Ishikawa (cell line): ENCODE measurements around the gene CPE.

Source experiments
- CEBPB ChIP-seq: IDR thresholded peaks from 2 replicates; pipeline ENCODE4 v1.6.1; 2012
- CREB1 ChIP-seq: IDR thresholded peaks from 2 replicates; pipeline ENCODE4 v1.6.1; 2012; ENCODE audit warnings: low read depth
- EGR1 ChIP-seq: IDR thresholded peaks from 2 replicates; pipeline ENCODE4 v1.6.1; 2012
- EP300 ChIP-seq: IDR thresholded peaks from 2 replicates; pipeline ENCODE4 v1.6.1; 2012; ENCODE audit warnings: borderline replicate concordance
- FOXM1 ChIP-seq: IDR thresholded peaks from 2 replicates; pipeline ENCODE4 v1.6.1; 2012; ENCODE audit warnings: low read depth, borderline replicate concordance
- NFIC ChIP-seq: IDR thresholded peaks from 2 replicates; pipeline ENCODE4 v1.6.1; 2012
- RAD21 ChIP-seq: IDR thresholded peaks from 2 replicates; pipeline ENCODE4 v1.6.1; 2012; ENCODE audit warnings: low read depth
- TAF1 ChIP-seq: IDR thresholded peaks from 2 replicates; pipeline ENCODE4 v1.6.1; 2012; ENCODE audit warnings: low read depth, mild to moderate bottlenecking
- TCF12 ChIP-seq: IDR thresholded peaks from 2 replicates; pipeline ENCODE4 v1.6.1; 2012; ENCODE audit warnings: low read depth
- TEAD4 ChIP-seq: IDR thresholded peaks from 2 replicates; pipeline ENCODE4 v1.6.1; 2012
- YY1 ChIP-seq: IDR thresholded peaks from 2 replicates; pipeline ENCODE4 v1.6.1; 2012; ENCODE audit warnings: low read depth
- ZBTB7A ChIP-seq: IDR thresholded peaks from 2 replicates; pipeline ENCODE4 v1.6.1; 2012; ENCODE audit warnings: low read depth
- TF ChIP-seq, protein P1 (sequence below): IDR thresholded peaks from 2 replicates; pipeline ENCODE4 v1.6.1; 2012
- TF ChIP-seq, protein P2 (sequence below): IDR thresholded peaks from 2 replicates; pipeline ENCODE4 v1.6.1; 2012; ENCODE audit warnings: low read depth, mild to moderate bottlenecking
- TF ChIP-seq, protein P3 (sequence below): IDR thresholded peaks from 2 replicates; pipeline ENCODE4 v1.6.1; 2012

Gene CPE

GRCh38 chr4:165522050-165522449 is 143.2 kb downstream of the CPE start:
- TF ChIP-seq NFIC (no peak), YY1 (no peak), CREB1 (no peak)

GRCh38 chr4:165524532-165525190 is 145.9 kb downstream of the CPE start:
- TF ChIP-seq NFIC = no peak
- no peak for TF ChIP-seq CEBPB
- TF ChIP-seq, protein P1, sequence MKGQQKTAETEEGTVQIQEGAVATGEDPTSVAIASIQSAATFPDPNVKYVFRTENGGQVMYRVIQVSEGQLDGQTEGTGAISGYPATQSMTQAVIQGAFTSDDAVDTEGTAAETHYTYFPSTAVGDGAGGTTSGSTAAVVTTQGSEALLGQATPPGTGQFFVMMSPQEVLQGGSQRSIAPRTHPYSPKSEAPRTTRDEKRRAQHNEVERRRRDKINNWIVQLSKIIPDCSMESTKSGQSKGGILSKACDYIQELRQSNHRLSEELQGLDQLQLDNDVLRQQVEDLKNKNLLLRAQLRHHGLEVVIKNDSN = no peak

DNA sequence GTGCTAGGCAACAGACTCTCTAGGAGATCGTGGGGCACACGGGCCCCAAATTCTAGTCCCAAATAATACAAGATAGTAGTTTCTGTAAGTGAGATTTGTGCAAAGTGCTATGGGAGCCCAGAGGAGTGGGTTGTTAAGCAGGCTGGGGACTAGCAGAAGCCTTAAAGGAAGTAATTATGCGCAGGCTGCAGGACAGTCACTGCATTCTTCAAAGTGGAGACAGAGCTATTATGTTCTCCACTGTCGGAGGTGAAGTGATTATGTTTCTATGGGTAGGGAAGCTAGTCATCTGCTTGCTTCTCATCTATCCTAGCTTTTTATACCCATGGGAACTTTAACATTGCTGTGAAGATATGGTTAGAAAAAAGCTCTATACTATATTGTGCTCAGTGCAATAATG is 154.2 kb downstream of the CPE start:
- TF ChIP-seq YY1 = no peak
- TF ChIP-seq, protein P1 = no peak
- no peak for TF ChIP-seq EGR1
- no peak for TF ChIP-seq FOXM1
- TF ChIP-seq CREB1 = no peak
- TF ChIP-seq CEBPB = no peak
- TF ChIP-seq, protein P2, sequence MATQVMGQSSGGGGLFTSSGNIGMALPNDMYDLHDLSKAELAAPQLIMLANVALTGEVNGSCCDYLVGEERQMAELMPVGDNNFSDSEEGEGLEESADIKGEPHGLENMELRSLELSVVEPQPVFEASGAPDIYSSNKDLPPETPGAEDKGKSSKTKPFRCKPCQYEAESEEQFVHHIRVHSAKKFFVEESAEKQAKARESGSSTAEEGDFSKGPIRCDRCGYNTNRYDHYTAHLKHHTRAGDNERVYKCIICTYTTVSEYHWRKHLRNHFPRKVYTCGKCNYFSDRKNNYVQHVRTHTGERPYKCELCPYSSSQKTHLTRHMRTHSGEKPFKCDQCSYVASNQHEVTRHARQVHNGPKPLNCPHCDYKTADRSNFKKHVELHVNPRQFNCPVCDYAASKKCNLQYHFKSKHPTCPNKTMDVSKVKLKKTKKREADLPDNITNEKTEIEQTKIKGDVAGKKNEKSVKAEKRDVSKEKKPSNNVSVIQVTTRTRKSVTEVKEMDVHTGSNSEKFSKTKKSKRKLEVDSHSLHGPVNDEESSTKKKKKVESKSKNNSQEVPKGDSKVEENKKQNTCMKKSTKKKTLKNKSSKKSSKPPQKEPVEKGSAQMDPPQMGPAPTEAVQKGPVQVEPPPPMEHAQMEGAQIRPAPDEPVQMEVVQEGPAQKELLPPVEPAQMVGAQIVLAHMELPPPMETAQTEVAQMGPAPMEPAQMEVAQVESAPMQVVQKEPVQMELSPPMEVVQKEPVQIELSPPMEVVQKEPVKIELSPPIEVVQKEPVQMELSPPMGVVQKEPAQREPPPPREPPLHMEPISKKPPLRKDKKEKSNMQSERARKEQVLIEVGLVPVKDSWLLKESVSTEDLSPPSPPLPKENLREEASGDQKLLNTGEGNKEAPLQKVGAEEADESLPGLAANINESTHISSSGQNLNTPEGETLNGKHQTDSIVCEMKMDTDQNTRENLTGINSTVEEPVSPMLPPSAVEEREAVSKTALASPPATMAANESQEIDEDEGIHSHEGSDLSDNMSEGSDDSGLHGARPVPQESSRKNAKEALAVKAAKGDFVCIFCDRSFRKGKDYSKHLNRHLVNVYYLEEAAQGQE = no peak
- no peak for TF ChIP-seq TAF1
- no peak for TF ChIP-seq TCF12
- TF ChIP-seq, protein P3, sequence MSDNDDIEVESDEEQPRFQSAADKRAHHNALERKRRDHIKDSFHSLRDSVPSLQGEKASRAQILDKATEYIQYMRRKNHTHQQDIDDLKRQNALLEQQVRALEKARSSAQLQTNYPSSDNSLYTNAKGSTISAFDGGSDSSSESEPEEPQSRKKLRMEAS = no peak
- TF ChIP-seq NFIC = no peak
- no peak for TF ChIP-seq EP300
- no peak for TF ChIP-seq TEAD4
- TF ChIP-seq RAD21 = no peak
- TF ChIP-seq ZBTB7A = no peak

DNA sequence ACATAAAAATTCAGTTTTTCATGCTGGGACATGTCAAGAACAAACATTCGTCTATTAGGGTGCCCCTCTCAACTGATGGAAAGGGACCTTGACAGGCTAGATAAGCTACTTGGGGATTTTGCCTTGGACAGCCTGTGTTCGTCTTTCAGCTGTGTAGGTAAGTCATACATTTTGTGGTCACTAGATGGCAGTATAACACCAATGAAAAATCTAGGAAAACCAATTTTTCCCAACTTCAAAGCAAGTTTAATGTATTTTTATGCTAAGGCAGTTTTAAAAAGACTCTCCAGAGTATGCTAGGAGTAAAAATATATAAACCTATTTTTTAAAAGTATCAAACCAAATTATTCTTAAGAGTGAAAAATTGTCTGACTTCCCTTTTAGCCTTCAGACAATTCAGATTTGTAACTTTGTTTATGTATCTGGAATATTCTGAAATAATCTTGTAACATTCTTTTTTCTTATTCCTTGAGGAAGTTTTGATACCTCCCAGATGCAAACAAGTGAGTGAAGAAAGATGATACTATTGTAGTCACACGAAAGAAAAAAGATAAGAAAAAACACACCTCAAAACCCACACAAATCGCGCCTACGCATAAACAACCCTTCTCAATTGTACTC is 158.3 kb downstream of the CPE start:
- peak; percentile 85 for TF ChIP-seq RAD21
- TF ChIP-seq EGR1 = no peak
- TF ChIP-seq ZBTB7A = no peak
- TF ChIP-seq, protein P1 = no peak
- TF ChIP-seq CREB1 = no peak
- TF ChIP-seq, protein P2 = no peak
- no peak for TF ChIP-seq TCF12

DNA sequence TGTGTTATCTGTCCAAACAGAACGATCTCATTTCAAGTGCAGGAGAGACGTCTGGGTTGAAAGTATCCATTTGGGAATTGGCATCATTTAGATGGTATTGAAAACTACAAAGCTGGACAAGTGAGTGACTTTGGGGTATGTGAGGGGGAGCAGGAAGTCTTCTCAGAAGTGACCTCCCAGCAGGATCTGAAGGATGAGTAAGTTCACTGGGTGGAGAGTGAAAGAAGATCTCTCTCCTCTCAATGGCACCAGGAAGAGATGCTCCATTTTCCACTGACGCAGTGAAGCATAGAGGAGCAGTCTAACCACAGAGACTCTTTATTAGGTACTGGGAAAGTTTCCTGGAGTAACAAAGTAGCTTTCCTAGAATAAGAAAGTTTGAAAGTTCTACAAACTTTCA is 161.0 kb downstream of the CPE start:
- TF ChIP-seq ZBTB7A (no peak), CEBPB (no peak), YY1 (no peak), TCF12 (no peak), FOXM1 (no peak), CREB1 (no peak), EP300 (no peak), RAD21 (no peak), NFIC (no peak), TEAD4 (no peak), TAF1 (no peak)
- TF ChIP-seq, protein P1 = no peak
